Breast epithelium (tissue), 3 donors: Measurements from ENCODE around the gene UST.

Source experiments
- POLR2AphosphoS5 ChIP-seq, 3 donors: sonication (generic); formaldehyde crosslinking; IDR thresholded peaks; one replicate each; pipeline ENCODE4 v1.6.1; 2017; ENCODE audit warnings: antibody characterized with exemption in 3 of 3
- TF ChIP-seq, protein P1 (sequence below), 3 donors: fragments of 450-650 bp; IDR thresholded peaks; one replicate each; pipeline ENCODE4 v1.5.1; 2016 to 2017; ENCODE audit warnings: antibody characterized with exemption in 3 of 3, mild to moderate bottlenecking in 3 of 3, moderate library complexity in 3 of 3

DNA sequence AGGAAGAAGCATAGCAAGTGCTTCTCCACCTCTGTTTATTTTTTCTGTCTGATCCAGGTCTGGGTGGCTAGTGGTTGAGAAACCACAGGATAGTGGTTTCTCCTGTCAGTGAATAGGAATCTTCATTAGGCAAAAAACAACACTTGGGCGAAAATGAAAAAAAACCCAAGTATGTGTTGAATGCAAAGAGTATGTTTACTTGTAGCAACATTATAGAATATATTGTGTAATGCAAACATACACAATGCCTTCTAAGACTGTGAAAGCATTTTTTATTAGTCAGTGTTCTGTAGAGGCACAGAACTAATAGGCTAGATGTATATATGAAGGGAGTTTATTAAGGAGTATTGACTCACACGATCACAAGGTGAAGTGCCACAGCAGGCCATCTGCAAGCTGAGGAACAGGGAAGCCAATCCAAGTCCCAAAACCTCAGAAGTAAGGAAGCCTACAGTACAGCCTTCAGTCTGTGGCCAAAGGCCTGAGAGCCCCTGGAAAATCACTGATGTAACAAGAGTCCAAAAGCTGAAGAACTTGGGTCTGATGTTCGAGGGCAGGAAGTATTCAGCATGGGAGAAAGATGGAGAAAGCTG lies 111.1 kb downstream of the UST start:
- TF ChIP-seq, protein P1, sequence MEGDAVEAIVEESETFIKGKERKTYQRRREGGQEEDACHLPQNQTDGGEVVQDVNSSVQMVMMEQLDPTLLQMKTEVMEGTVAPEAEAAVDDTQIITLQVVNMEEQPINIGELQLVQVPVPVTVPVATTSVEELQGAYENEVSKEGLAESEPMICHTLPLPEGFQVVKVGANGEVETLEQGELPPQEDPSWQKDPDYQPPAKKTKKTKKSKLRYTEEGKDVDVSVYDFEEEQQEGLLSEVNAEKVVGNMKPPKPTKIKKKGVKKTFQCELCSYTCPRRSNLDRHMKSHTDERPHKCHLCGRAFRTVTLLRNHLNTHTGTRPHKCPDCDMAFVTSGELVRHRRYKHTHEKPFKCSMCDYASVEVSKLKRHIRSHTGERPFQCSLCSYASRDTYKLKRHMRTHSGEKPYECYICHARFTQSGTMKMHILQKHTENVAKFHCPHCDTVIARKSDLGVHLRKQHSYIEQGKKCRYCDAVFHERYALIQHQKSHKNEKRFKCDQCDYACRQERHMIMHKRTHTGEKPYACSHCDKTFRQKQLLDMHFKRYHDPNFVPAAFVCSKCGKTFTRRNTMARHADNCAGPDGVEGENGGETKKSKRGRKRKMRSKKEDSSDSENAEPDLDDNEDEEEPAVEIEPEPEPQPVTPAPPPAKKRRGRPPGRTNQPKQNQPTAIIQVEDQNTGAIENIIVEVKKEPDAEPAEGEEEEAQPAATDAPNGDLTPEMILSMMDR (IDR thresholded peaks at IDR 0.05) = no peak
- TF ChIP-seq POLR2AphosphoS5 (IDR thresholded peaks at IDR 0.05) = no peak
